ENCODE results near the gene PDHX.

GRCh38 chr11:35038211-35038928 lies 122.0 kb downstream of the PDHX start:
- TF ChIP-seq CTCF (optimal IDR thresholded peaks at IDR 0.05 in 1 of 3, IDR thresholded peaks at IDR 0.05 in 1 of 3, conservative IDR thresholded peaks at IDR 0.05 in 1 of 3; ENCODE audit: extremely low read depth in 1 of 3, insufficient read depth in 2 of 3, low read length in 3 of 3) (no peak), EZH2 (IDR thresholded peaks at IDR 0.05; ENCODE audit: low read length) (no peak)

All from keratinocyte (primary cell).